Endothelial cell of umbilical vein (primary cell): ENCODE data around the gene C15orf61. TPM values are rescaled to one million over a fixed set of nuclear protein-coding genes. Genes with fewer than 3 reads are reported as not detected.

Experiments used
- BruUV-seq: library from RNA; stranded (reverse); fragments of 400-500 nt; replicated peaks from 2 replicates; lab custom pipeline; 2021; lab: Mats Ljungman, UMichigan
- CTCF ChIA-PET: fragments of 300-600, 350-600 bp; sonication (Branson Sonifier 250); formaldehyde crosslinking; loops from one replicate; lab custom pipeline; 2021; ENCODE audit warnings: antibody characterized with exemption, inconsistent platforms; lab: Charles Lee
- POLR2A ChIA-PET: fragments of 300-600, 350-600 bp; sonication (Branson Sonifier 250); formaldehyde crosslinking; loops from one replicate; lab custom pipeline; 2021; ENCODE audit warnings: antibody characterized with exemption, inconsistent platforms; lab: Charles Lee
- DNase-seq: peaks from one replicate; pipeline ENCODE4 v3.0.0-alpha.2; 2011; ENCODE audit warnings: low read depth, low spot score
- FAIRE-seq: peaks from 2 replicates; lab custom pipeline; 2011; peaks lifted over from hg19 to GRCh38; lab: Jason Lieb, UNC
- H2AFZ ChIP-seq: 2 replicates; pipeline ENCODE4 v1.6.0; 2012; ENCODE audit warnings: low read depth, low read length, control low read depth, inconsistent platforms
- H3K27ac ChIP-seq: 2 replicates; pipeline ENCODE4 v1.5.1; 2011; ENCODE audit warnings: low read depth, mild to moderate bottlenecking, control low read depth, low read length, moderate library complexity; ENCODE audit not compliant: insufficient read depth
- H3K27me3 ChIP-seq, 2 experiments: 2 replicates each; pipeline versions ENCODE4 v1.6.0 to v1.6.1; 2011; ENCODE audit warnings: low read length in 2 of 2, mixed read lengths in 1 of 2; ENCODE audit not compliant: control insufficient read depth in 2 of 2, insufficient read depth in 2 of 2
- H3K36me3 ChIP-seq, 2 experiments: 2 replicates in 1 of 2; 3 replicates in 1 of 2; pipeline ENCODE4 v1.5.1; 2011; ENCODE audit warnings: low read length in 2 of 2, mild to moderate bottlenecking in 1 of 2, moderate library complexity in 1 of 2; ENCODE audit not compliant: control insufficient read depth in 2 of 2, insufficient read depth in 2 of 2; ENCODE audit errors: extremely low read depth in 1 of 2
- H3K4me1 ChIP-seq: 3 replicates; pipeline ENCODE4 v1.5.1; 2011; ENCODE audit warnings: mild to moderate bottlenecking, low read length; ENCODE audit not compliant: control insufficient read depth, insufficient read depth; ENCODE audit errors: extremely low read depth
- H3K4me2 ChIP-seq: 2 replicates; pipeline ENCODE4 v1.6.1; 2011; ENCODE audit warnings: low read length, control low read depth, mixed read lengths; ENCODE audit not compliant: insufficient read depth
- H3K4me3 ChIP-seq, 3 experiments: fragments of 200-600 bp in 1 of 3; sonication (generic), shearing (Covaris generic) in 1 of 3; replicated peaks in 1 of 3; 2 replicates each; pipeline ENCODE4 v1.5.1; 2011 to 2016; ENCODE audit warnings: control low read depth in 3 of 3, low read length in 3 of 3, mild to moderate bottlenecking in 2 of 3, inconsistent platforms in 1 of 3, low read depth in 1 of 3, moderate library complexity in 1 of 3; ENCODE audit not compliant: insufficient read depth in 1 of 3
- H3K79me2 ChIP-seq: 2 replicates; pipeline ENCODE4 v1.6.0; 2012; ENCODE audit warnings: low read length, inconsistent platforms; ENCODE audit not compliant: control insufficient read depth, insufficient read depth
- H3K9ac ChIP-seq: replicated peaks from 2 replicates; pipeline ENCODE3; 2011; ENCODE audit warnings: low read length, control low read depth; ENCODE audit not compliant: insufficient read depth; ENCODE audit errors: extremely low read depth
- H3K9me1 ChIP-seq: replicated peaks from 3 replicates; pipeline ENCODE4 v1.6.0; 2011; ENCODE audit warnings: mild to moderate bottlenecking, low read length; ENCODE audit not compliant: control insufficient read depth, insufficient read depth; ENCODE audit errors: extremely low read depth
- H3K9me3 ChIP-seq: replicated peaks from 2 replicates; pipeline ENCODE4 v1.5.1; 2012; ENCODE audit warnings: low read length, inconsistent platforms; ENCODE audit not compliant: control insufficient read depth, insufficient read depth
- H4K20me1 ChIP-seq: replicated peaks from 2 replicates; pipeline ENCODE3; 2011; ENCODE audit warnings: mild to moderate bottlenecking, low read length; ENCODE audit not compliant: control insufficient read depth, insufficient read depth; ENCODE audit errors: extremely low read depth
- CTCF ChIP-seq, 2 donors: IDR thresholded peaks; 1 replicate in 1 of 2; 2 replicates in 1 of 2; pipeline ENCODE4 v1.5.1; 2011; ENCODE audit warnings: low read length in 2 of 2, mild to moderate bottlenecking in 2 of 2, moderate library complexity in 2 of 2, control low read depth in 1 of 2, inconsistent platforms in 1 of 2, low read depth in 1 of 2; ENCODE audit not compliant: insufficient read depth in 1 of 2; ENCODE audit errors: extremely low read depth in 1 of 2
- EZH2 ChIP-seq: IDR thresholded peaks from 2 replicates; pipeline ENCODE4 v1.6.1; 2012; ENCODE audit warnings: borderline replicate concordance, low read depth, mild to moderate bottlenecking, moderate library complexity, low read length, inconsistent platforms; ENCODE audit not compliant: severe bottlenecking
- FOS ChIP-seq: IDR thresholded peaks from 2 replicates; pipeline ENCODE4 v1.6.1; 2011; ENCODE audit warnings: mild to moderate bottlenecking, low read length, moderate library complexity, borderline replicate concordance; ENCODE audit not compliant: insufficient read depth
- GATA2 ChIP-seq: IDR thresholded peaks from 2 replicates; pipeline ENCODE4 v1.7.0; 2011; ENCODE audit warnings: low read depth, mild to moderate bottlenecking, moderate library complexity, mixed read lengths, low read length; ENCODE audit not compliant: insufficient read length, insufficient read depth
- JUN ChIP-seq: IDR thresholded peaks from 2 replicates; pipeline ENCODE4 v1.6.1; 2011; ENCODE audit warnings: borderline replicate concordance, low read depth; ENCODE audit not compliant: insufficient read length, insufficient read depth
- MAX ChIP-seq: IDR thresholded peaks from 2 replicates; pipeline ENCODE4 v1.6.1; 2011; ENCODE audit not compliant: insufficient read depth, insufficient read length
- MYC ChIP-seq: IDR thresholded peaks from one replicate; pipeline ENCODE4 v1.6.1; 2011; ENCODE audit warnings: mild to moderate bottlenecking, low read depth, low read length
- POLR2A ChIP-seq: IDR thresholded peaks from 2 replicates; pipeline ENCODE4 v1.6.1; 2012; ENCODE audit warnings: low read depth, mild to moderate bottlenecking, control low read depth, low read length
- POLR2AphosphoS5 ChIP-seq: IDR thresholded peaks from 2 replicates; pipeline ENCODE4 v1.6.1; 2012; ENCODE audit warnings: low read depth, mild to moderate bottlenecking, control low read depth, low read length, moderate library complexity; ENCODE audit not compliant: insufficient read depth
- dilution Hi-C: fragments of 300-500 bp; cut with MboI; formaldehyde crosslinking; loops from one replicate; pipeline ENCODE4 v1.15.0; 2019; ENCODE audit warnings: low sequenced_read_pairs; ENCODE audit not compliant: extremely low pct_ligation_motif_present
- intact Hi-C: fragments of 100-400 bp; cut with micrococcal nuclease; formaldehyde crosslinking; loops from one replicate; pipeline ENCODE4 v1.10.0; 2022
- polyA plus RNA-seq, 4 experiments: library from polyadenylated mRNA; depleted of rRNA in 3 of 4; stranded (reverse) in 3 of 4; unstranded in 1 of 4; fragments of >200 nt; gene quantifications; 2 replicates each; pipeline versions ENCODE4 v1.2.1 to v1.2.3, GENCODE V29; 2011 to 2012; ENCODE audit warnings: missing spikeins in 1 of 4
- total RNA-seq: library from RNA; stranded (reverse); gene quantifications from 2 replicates; pipeline ENCODE4 v1.2.3, GENCODE V29; 2021

The C15orf61 gene
- total and polyA plus RNA-seq, 2 donors (not counting 3 experiments of a cell fraction or from before 2014, with no cell fraction given) = 3.2 to 4.1 TPM

- H3K27ac ChIP-seq = no peak overlapping the region
- CTCF ChIA-PET = no interaction called here
Observed at GRCh38 chr15:67480741-67481140, 40.2 kb upstream of the C15orf61 start.

More at GRCh38 chr15:67480741-67481140, 40.2 kb upstream of the C15orf61 start:
- Histone ChIP-seq H3K36me3 (no peaks in the 10 kb centered on the region), H2AFZ (no peak overlapping the region), H4K20me1 (no peaks in the 10 kb centered on the region), H3K9me1 (no peaks in the 10 kb centered on the region), H3K79me2 (no peaks in the 10 kb centered on the region), H3K9ac (no peak overlapping the region), H3K9me3 (no peaks in the 10 kb centered on the region), H3K4me2 (no peak overlapping the region), H3K27me3 (peaks cover 0 to 3% of the 10 kb centered on the region in 2 experiments), H3K4me1 (no peaks in the 10 kb centered on the region), H3K4me3 (no peak overlapping the region)
- intact Hi-C loops = no loop called here
- no peak for TF ChIP-seq MAX
- TF ChIP-seq MYC = no peak
- no peak for TF ChIP-seq POLR2AphosphoS5
- TF ChIP-seq JUN = no peak
- no peak for TF ChIP-seq GATA2
- TF ChIP-seq EZH2 = no peak
- no peak for TF ChIP-seq FOS
- TF ChIP-seq POLR2A = no peak
- no peak for TF ChIP-seq CTCF (IDR thresholded peaks at IDR 0.05; ENCODE audit: extremely low read depth in 1 of 2, insufficient read depth in 1 of 2, low read depth in 1 of 2, low read length in 2 of 2)
- no peak for DNase-seq
- dilution Hi-C loops = no loop called here
- BruUV-seq = no TSS peak
- POLR2A ChIA-PET = no interaction called here
- FAIRE-seq = no peak
